GM12878 (cell line): ENCODE measurements around the gene STMP1.

Source experiments
- RBBP5 ChIP-seq: fragments of 200-600 bp; sonication (generic); conservative IDR thresholded peaks from 2 replicates; pipeline ENCODE4 v1.6.1; 2016
- SIN3A ChIP-seq: IDR thresholded peaks from 2 replicates; pipeline ENCODE4 v1.6.1; 2012; ENCODE audit warnings: low read depth, low read length, improper control_type of control experiment
- TF ChIP-seq, protein P1 (sequence below): IDR thresholded peaks from 2 replicates; pipeline ENCODE4 v1.6.1; 2012; ENCODE audit warnings: low read depth, low read length, improper control_type of control experiment
- TF ChIP-seq, protein P2 (sequence below), 3 experiments: IDR thresholded peaks in 2 of 3; conservative IDR thresholded peaks in 1 of 3; 2 replicates each; pipeline ENCODE4 v1.5.1; 2011; ENCODE audit warnings: low read depth in 3 of 3, low read length in 3 of 3, mild to moderate bottlenecking in 3 of 3, control low read depth in 2 of 3, moderate library complexity in 2 of 3, inconsistent platforms in 1 of 3, mixed read lengths in 1 of 3; ENCODE audit not compliant: control insufficient read depth in 2 of 3, insufficient read depth in 1 of 3; ENCODE audit errors: extremely low read depth in 1 of 3
- TF ChIP-seq, protein P3 (sequence below): fragments of 450-650 bp; IDR thresholded peaks from 2 replicates; pipeline ENCODE4 v1.6.1; 2017; ENCODE audit warnings: antibody characterized with exemption, mild to moderate bottlenecking, moderate library complexity

DNA sequence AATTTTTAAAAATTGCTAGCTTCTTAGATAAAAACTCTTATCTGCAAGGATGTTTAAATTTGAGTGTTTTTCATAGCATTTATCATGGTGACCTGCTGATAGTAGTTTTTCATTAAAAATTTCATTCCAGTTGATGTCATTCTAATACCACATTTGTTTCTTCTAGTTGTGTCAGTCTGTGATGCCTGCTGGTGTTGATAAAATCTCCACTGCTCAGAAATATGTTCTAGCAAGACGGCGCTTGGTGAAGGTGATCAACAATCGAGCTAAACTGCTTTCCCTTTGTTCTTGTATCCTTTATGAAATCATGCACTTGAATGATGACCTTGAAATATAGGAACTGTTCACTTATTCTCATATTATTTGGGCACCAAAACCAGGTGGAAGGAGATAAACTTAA, 17.6 kb upstream of the STMP1 start:
- TF ChIP-seq RBBP5 (no peak), SIN3A (no peak)
- TF ChIP-seq, protein P1, sequence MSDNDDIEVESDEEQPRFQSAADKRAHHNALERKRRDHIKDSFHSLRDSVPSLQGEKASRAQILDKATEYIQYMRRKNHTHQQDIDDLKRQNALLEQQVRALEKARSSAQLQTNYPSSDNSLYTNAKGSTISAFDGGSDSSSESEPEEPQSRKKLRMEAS, result no peak
- TF ChIP-seq, protein P2, sequence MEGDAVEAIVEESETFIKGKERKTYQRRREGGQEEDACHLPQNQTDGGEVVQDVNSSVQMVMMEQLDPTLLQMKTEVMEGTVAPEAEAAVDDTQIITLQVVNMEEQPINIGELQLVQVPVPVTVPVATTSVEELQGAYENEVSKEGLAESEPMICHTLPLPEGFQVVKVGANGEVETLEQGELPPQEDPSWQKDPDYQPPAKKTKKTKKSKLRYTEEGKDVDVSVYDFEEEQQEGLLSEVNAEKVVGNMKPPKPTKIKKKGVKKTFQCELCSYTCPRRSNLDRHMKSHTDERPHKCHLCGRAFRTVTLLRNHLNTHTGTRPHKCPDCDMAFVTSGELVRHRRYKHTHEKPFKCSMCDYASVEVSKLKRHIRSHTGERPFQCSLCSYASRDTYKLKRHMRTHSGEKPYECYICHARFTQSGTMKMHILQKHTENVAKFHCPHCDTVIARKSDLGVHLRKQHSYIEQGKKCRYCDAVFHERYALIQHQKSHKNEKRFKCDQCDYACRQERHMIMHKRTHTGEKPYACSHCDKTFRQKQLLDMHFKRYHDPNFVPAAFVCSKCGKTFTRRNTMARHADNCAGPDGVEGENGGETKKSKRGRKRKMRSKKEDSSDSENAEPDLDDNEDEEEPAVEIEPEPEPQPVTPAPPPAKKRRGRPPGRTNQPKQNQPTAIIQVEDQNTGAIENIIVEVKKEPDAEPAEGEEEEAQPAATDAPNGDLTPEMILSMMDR (IDR thresholded peaks at IDR 0.05 in 2 of 3, conservative IDR thresholded peaks at IDR 0.05 in 1 of 3; ENCODE audit: control insufficient read depth in 2 of 3, extremely low read depth in 1 of 3, insufficient read depth in 1 of 3, low read depth in 3 of 3, low read length in 3 of 3), result no peak
- TF ChIP-seq, protein P3, sequence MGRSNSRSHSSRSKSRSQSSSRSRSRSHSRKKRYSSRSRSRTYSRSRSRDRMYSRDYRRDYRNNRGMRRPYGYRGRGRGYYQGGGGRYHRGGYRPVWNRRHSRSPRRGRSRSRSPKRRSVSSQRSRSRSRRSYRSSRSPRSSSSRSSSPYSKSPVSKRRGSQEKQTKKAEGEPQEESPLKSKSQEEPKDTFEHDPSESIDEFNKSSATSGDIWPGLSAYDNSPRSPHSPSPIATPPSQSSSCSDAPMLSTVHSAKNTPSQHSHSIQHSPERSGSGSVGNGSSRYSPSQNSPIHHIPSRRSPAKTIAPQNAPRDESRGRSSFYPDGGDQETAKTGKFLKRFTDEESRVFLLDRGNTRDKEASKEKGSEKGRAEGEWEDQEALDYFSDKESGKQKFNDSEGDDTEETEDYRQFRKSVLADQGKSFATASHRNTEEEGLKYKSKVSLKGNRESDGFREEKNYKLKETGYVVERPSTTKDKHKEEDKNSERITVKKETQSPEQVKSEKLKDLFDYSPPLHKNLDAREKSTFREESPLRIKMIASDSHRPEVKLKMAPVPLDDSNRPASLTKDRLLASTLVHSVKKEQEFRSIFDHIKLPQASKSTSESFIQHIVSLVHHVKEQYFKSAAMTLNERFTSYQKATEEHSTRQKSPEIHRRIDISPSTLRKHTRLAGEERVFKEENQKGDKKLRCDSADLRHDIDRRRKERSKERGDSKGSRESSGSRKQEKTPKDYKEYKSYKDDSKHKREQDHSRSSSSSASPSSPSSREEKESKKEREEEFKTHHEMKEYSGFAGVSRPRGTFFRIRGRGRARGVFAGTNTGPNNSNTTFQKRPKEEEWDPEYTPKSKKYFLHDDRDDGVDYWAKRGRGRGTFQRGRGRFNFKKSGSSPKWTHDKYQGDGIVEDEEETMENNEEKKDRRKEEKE, result no peak
